Measurements from ENCODE around the gene PCMT1. TPM values are rescaled to one million over a fixed set of nuclear protein-coding genes. Genes with fewer than 3 reads are reported as not detected.

Gene PCMT1
- total and polyA plus RNA-seq, 9 of the 15 experiments (the other 6 are each of a cell fraction or from before 2014, with no cell fraction given): 217 to 541 (median 327) TPM

GRCh38 chr6:149844480-149844879 lies 94.9 kb downstream of the PCMT1 start:
- no peak overlapping the region for H3K4me3 ChIP-seq
- H3K9ac ChIP-seq (ENCODE audit: insufficient read depth in 1 of 2, low read depth in 2 of 2, low read length in 2 of 2): no peak overlapping the region
- H3K79me2 ChIP-seq (ENCODE audit: control insufficient read depth, insufficient read depth, low read length): no peaks in the 10 kb centered on the region
- 2% methylated on average over 2 of the region's 2 CpGs for WGBS (ENCODE audit: insufficient coverage, low coverage, missing lambda C conversion rate)
- H4K20me1 ChIP-seq (replicated peaks; ENCODE audit: control insufficient read depth, insufficient read depth, low read length): peaks cover 18% of the 10 kb centered on the region
- no TSS peak for BruUV-seq (replicated peaks)
- no peaks in the 10 kb centered on the region for H3K9me3 ChIP-seq (replicated peaks; ENCODE audit: control insufficient read depth, insufficient read depth, low read depth, low read length)
- no peak overlapping the region for H2AFZ ChIP-seq (ENCODE audit: low read depth, low read length)
- in situ Hi-C loops (cut with MboI) (loop anchor here (5.0 kb wide), 1 partner anchor 78 kb away; the partner anchor contains the start of gene RAET1G), intact Hi-C loops (cut with micrococcal nuclease) (loop anchor here (5.0 kb wide), 1 partner anchor 173 kb away; no protein-coding TSS in a partner anchor)
- FAIRE-seq (no peak), ATAC-seq (no peak), DNase-seq (ENCODE audit: extremely low read depth in 1 of 4, low spot score in 3 of 4) (no peak)
- no peak overlapping the region for H3K4me2 ChIP-seq (ENCODE audit: insufficient read depth, low read length)
- peaks cover 21 to 52% of the 10 kb centered on the region in 2 experiments for H3K27me3 ChIP-seq (ENCODE audit: control insufficient read depth in 2 of 2, insufficient read depth in 2 of 2, low read length in 2 of 2)
- no peak for TF ChIP-seq ZNF644 (tag; IDR thresholded peaks at IDR 0.05; ENCODE audit: low read depth)
- TF ChIP-seq EGR1 (conservative IDR thresholded peaks at IDR 0.05): no peak
- no peak for TF ChIP-seq PHF21A (IDR thresholded peaks at IDR 0.05; ENCODE audit: borderline replicate concordance, low read depth)
- TF ChIP-seq SNIP1 (IDR thresholded peaks at IDR 0.05; ENCODE audit: low read depth): no peak
- TF ChIP-seq ATF4 (CRISPR knock-in tag; IDR thresholded peaks at IDR 0.05): no peak
- no peak for TF ChIP-seq TCF7L2 (IDR thresholded peaks at IDR 0.05; ENCODE audit: low read depth, low read length)
- TF ChIP-seq ZNF3 (CRISPR knock-in tag; IDR thresholded peaks at IDR 0.05): no peak
- no peak for TF ChIP-seq NFIX (CRISPR knock-in tag; IDR thresholded peaks at IDR 0.05; ENCODE audit: low read depth)
- TF ChIP-seq GATAD2A (IDR thresholded peaks at IDR 0.05): no peak
- TF ChIP-seq, protein P1, sequence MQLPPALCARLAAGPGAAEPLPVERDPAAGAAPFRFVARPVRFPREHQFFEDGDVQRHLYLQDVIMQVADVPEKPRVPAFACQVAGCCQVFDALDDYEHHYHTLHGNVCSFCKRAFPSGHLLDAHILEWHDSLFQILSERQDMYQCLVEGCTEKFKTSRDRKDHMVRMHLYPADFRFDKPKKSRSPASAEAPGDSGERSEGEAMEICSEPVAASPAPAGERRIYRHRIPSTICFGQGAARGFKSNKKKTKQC (CRISPR knock-in tag; IDR thresholded peaks at IDR 0.05): no peak
- no peak for TF ChIP-seq CEBPB (tag; IDR thresholded peaks at IDR 0.05)
- no peak for TF ChIP-seq ZC3H8 (IDR thresholded peaks at IDR 0.05)
- H3K27ac ChIP-seq (ENCODE audit: extremely low read depth, low read depth, low read length): no peak overlapping the region
- H3K9me1 ChIP-seq (ENCODE audit: control insufficient read depth, insufficient read depth, low read length): no peaks in the 10 kb centered on the region
- peaks cover 0 to 4% of the 10 kb centered on the region in 2 experiments; a peak in 3 of 5 replicates for H3K4me1 ChIP-seq (replicated peaks in 1 of 2; ENCODE audit: control insufficient read depth in 2 of 2, insufficient read depth in 2 of 2, low read length in 2 of 2)
- no peaks in the 10 kb centered on the region for H3K36me3 ChIP-seq (ENCODE audit: control insufficient read depth, insufficient read depth, low read length)
- CTCF ChIA-PET (ENCODE audit: low intra/inter-chr PET ratio): interaction anchor here (0.6 to 1.1 kb wide), 3 partner anchors 54 to 81 kb away, joined by 3 read pairs; no protein-coding TSS in a partner anchor
- POLR2A ChIA-PET: interaction anchor here (0.7 kb wide), 2 partner anchors 19 to 22 kb away, joined by 3 read pairs; no protein-coding TSS in a partner anchor
